ENCODE measurements around the gene SDF4.

The SDF4 gene

GRCh38 chr1:1189111-1189510 lies 42.7 kb downstream of the SDF4 start:
- no peak for DNase-seq (ENCODE audit: extremely low read depth, low read depth)
- no peak for TF ChIP-seq CTCF (IDR thresholded peaks at IDR 0.05; ENCODE audit: low read depth, low read length, missing control alignments)
- H3K4me3 ChIP-seq (replicated peaks; ENCODE audit: low read depth, low read length), result no peak overlapping the region

- DNase-seq (ENCODE audit: extremely low read depth, low read depth), result peak; percentile 24
- H3K4me3 ChIP-seq (replicated peaks; ENCODE audit: low read depth, low read length), result no peak overlapping the region
- no peak for TF ChIP-seq CTCF (IDR thresholded peaks at IDR 0.05; ENCODE audit: low read depth, low read length, missing control alignments)
Measured at GRCh38 chr1:1187938-1188337, 43.9 kb downstream of the SDF4 start.

- no peak for DNase-seq (ENCODE audit: extremely low read depth, low read depth)
- H3K4me3 ChIP-seq (replicated peaks; ENCODE audit: low read depth, low read length), result no peak overlapping the region
- TF ChIP-seq CTCF (IDR thresholded peaks at IDR 0.05; ENCODE audit: low read depth, low read length, missing control alignments), result no peak
Measured at GRCh38 chr1:1185101-1185765, 46.6 kb downstream of the SDF4 start.

GRCh38 chr1:1183833-1184775 lies 47.7 kb downstream of the SDF4 start:
- H3K4me3 ChIP-seq (replicated peaks; ENCODE audit: low read depth, low read length), result no peak overlapping the region
- TF ChIP-seq CTCF (IDR thresholded peaks at IDR 0.05; ENCODE audit: low read depth, low read length, missing control alignments), result no peak
- no peak for DNase-seq (ENCODE audit: extremely low read depth, low read depth)

- no peak for DNase-seq (ENCODE audit: extremely low read depth, low read depth)
- TF ChIP-seq CTCF (IDR thresholded peaks at IDR 0.05; ENCODE audit: low read depth, low read length, missing control alignments), result no peak
- H3K4me3 ChIP-seq (replicated peaks; ENCODE audit: low read depth, low read length), result no peak overlapping the region
Measured at GRCh38 chr1:1183221-1183747, 48.5 kb downstream of the SDF4 start.

GRCh38 chr1:1182491-1183220 lies 49.1 kb downstream of the SDF4 start:
- no peak for DNase-seq (ENCODE audit: extremely low read depth, low read depth)
- no peak for TF ChIP-seq CTCF (IDR thresholded peaks at IDR 0.05; ENCODE audit: low read depth, low read length, missing control alignments)
- H3K4me3 ChIP-seq (replicated peaks; ENCODE audit: low read depth, low read length), result no peak overlapping the region

Measured in HFF-Myc (cell line).